ENCODE results near the gene IKZF3. TPM values are rescaled to one million over a fixed set of nuclear protein-coding genes. Genes with fewer than 3 reads are reported as not detected.

The IKZF3 gene
- polyA plus RNA-seq, 1 of the 3 experiments (the other 2 are of a cell fraction): not detected

GRCh38 chr17:39754161-39754957, 109.8 kb downstream of the IKZF3 start (continued):
- TF ChIP-seq ZBTB33 (IDR thresholded peaks at IDR 0.05; ENCODE audit: borderline replicate concordance, low read depth): 0 out of 2 replicates have a peak, but pooled peaks have one; percentile 40
- peak; percentile 61 for TF ChIP-seq SMC3 (IDR thresholded peaks at IDR 0.05; ENCODE audit: low read depth, low read length)
- TF ChIP-seq NFIC (IDR thresholded peaks at IDR 0.05; ENCODE audit: borderline replicate concordance): no peak
- TF ChIP-seq REST (IDR thresholded peaks at IDR 0.05; ENCODE audit: low read depth, low read length): no peak; the same call in 1 of the 2 replicates
- peak; percentile 59; the same call in 1 of the 2 replicates for TF ChIP-seq NRF1 (IDR thresholded peaks at IDR 0.05; ENCODE audit: low read depth, low read length)
- TF ChIP-seq PBX3 (IDR thresholded peaks at IDR 0.05): no peak
- peak; percentile 65 for TF ChIP-seq CTCF (IDR thresholded peaks at IDR 0.05)
- TF ChIP-seq TAF1 (IDR thresholded peaks at IDR 0.05; ENCODE audit: borderline replicate concordance, low read depth, low read length): peak; percentile 33; the same call in 1 of the 2 replicates
- peak; percentile 33; the same call in 1 of the 2 replicates for TF ChIP-seq ELF1 (IDR thresholded peaks at IDR 0.05)
- no peak for TF ChIP-seq IRF3 (IDR thresholded peaks at IDR 0.05; ENCODE audit: low read depth, low read length)

All from SK-N-SH (cell line).